H1 (cell line): ENCODE data around the gene NUCB1. TPM values are rescaled to one million over a fixed set of nuclear protein-coding genes. Genes with fewer than 3 reads are reported as not detected.

Experiments
- CTCF ChIA-PET: fragments of 300-600 bp; sonication (Branson Sonifier 250); formaldehyde crosslinking; loops from one replicate; lab custom pipeline; 2021; ENCODE audit not compliant: partially characterized antibody; lab: Charles Lee
- POLR2A ChIA-PET: fragments of 300-600 bp; sonication (Branson Sonifier 250); formaldehyde crosslinking; loops from one replicate; lab custom pipeline; 2021; ENCODE audit warnings: inconsistent platforms; ENCODE audit not compliant: partially characterized antibody; lab: Charles Lee
- DNase-seq, 2 experiments: peaks; one replicate each; pipeline versions ENCODE4 v3.0.0 to v3.0.0-alpha.2; 2010 to 2022; ENCODE audit warnings: low spot score in 2 of 2, low read depth in 1 of 2, mixed read lengths in 1 of 2
- FAIRE-seq: peaks from 2 replicates; lab custom pipeline; 2011; peaks lifted over from hg19 to GRCh38; lab: Jason Lieb, UNC
- H2AFZ ChIP-seq: 2 replicates; pipeline ENCODE4 v1.8.1; 2012; ENCODE audit warnings: low read length, inconsistent platforms
- H2AK5ac ChIP-seq: 2 replicates; pipeline ENCODE4 v1.6.1; 2013; ENCODE audit warnings: low read depth, low read length
- H2BK120ac ChIP-seq: replicated peaks from 2 replicates; pipeline ENCODE3; 2013; ENCODE audit warnings: low read depth, low read length, inconsistent platforms
- H2BK12ac ChIP-seq: 2 replicates; pipeline ENCODE4 v1.6.1; 2013; ENCODE audit warnings: low read depth, low read length
- H2BK15ac ChIP-seq: 2 replicates; pipeline ENCODE4 v1.6.1; 2013; ENCODE audit warnings: low read length
- H2BK20ac ChIP-seq: 2 replicates; pipeline ENCODE4 v1.6.1; 2013; ENCODE audit warnings: low read length
- H2BK5ac ChIP-seq: 2 replicates; pipeline ENCODE4 v1.6.1; 2013; ENCODE audit warnings: low read depth, low read length
- H3K14ac ChIP-seq: 2 replicates; pipeline ENCODE4 v1.6.1; 2013; ENCODE audit warnings: inconsistent platforms; ENCODE audit not compliant: insufficient read length
- H3K18ac ChIP-seq: 2 replicates; pipeline ENCODE4 v1.6.1; 2013; ENCODE audit warnings: low read length; ENCODE audit errors: extremely low read depth
- H3K23ac ChIP-seq: 2 replicates; pipeline ENCODE4 v1.6.1; 2013; ENCODE audit warnings: inconsistent platforms; ENCODE audit not compliant: insufficient read length
- H3K23me2 ChIP-seq: 2 replicates; pipeline ENCODE4 v1.6.1; 2013; ENCODE audit warnings: low read depth, low read length
- H3K27ac ChIP-seq: 2 replicates; pipeline ENCODE4 v1.6.1; 2011; ENCODE audit warnings: low read depth, low read length, inconsistent platforms
- H3K27me3 ChIP-seq, 4 experiments: replicated peaks in 1 of 4; 1 replicate in 1 of 4; 2 replicates in 3 of 4; pipeline versions ENCODE4 v1.6.1 to v1.8.1; 2011 to 2013; ENCODE audit warnings: low read length in 3 of 4, mild to moderate bottlenecking in 3 of 4, inconsistent platforms in 2 of 4, mixed read lengths in 2 of 4, moderate library complexity in 1 of 4; ENCODE audit not compliant: control insufficient read depth in 3 of 4, insufficient read depth in 3 of 4; ENCODE audit errors: extremely low read depth in 1 of 4
- H3K36me3 ChIP-seq, 4 experiments: 2 replicates each; pipeline versions ENCODE4 v1.6.1 to v1.8.1; 2011 to 2013; ENCODE audit warnings: mild to moderate bottlenecking in 4 of 4, low read length in 3 of 4, moderate library complexity in 2 of 4, control low read depth in 1 of 4, inconsistent platforms in 1 of 4; ENCODE audit not compliant: insufficient read depth in 4 of 4, control insufficient read depth in 2 of 4
- H3K4ac ChIP-seq: replicated peaks from 2 replicates; pipeline ENCODE3; 2013; ENCODE audit warnings: low read length, low read depth, mixed read lengths, inconsistent platforms; ENCODE audit not compliant: insufficient read length
- H3K4me1 ChIP-seq, 4 experiments: replicated peaks in 1 of 4; 1 replicate in 1 of 4; 2 replicates in 3 of 4; pipeline versions ENCODE4 v1.6.1 to v1.8.1; 2011 to 2013; ENCODE audit warnings: low read length in 3 of 4, inconsistent platforms in 2 of 4, mixed read lengths in 1 of 4; ENCODE audit not compliant: insufficient read depth in 4 of 4, control insufficient read depth in 3 of 4
- H3K4me2 ChIP-seq, 2 experiments: 2 replicates each; pipeline versions ENCODE4 v1.6.1 to v1.8.1; 2011 to 2013; ENCODE audit warnings: low read depth in 2 of 2, low read length in 2 of 2, control low read depth in 1 of 2, inconsistent platforms in 1 of 2, mild to moderate bottlenecking in 1 of 2; ENCODE audit not compliant: insufficient read depth in 1 of 2
- H3K4me3 ChIP-seq, 4 experiments: fragments of 200-600, 300-600 bp in 1 of 4; sonication (generic), shearing (Covaris generic), sonication (Bioruptor Twin) in 1 of 4; 2 replicates each; pipeline versions ENCODE4 v1.5.1 to v1.8.1; 2011 to 2016; ENCODE audit warnings: low read length in 4 of 4, low read depth in 3 of 4, control low read depth in 2 of 4, inconsistent platforms in 2 of 4, mild to moderate bottlenecking in 2 of 4, mixed read lengths in 1 of 4, moderate library complexity in 1 of 4; ENCODE audit not compliant: insufficient read depth in 2 of 4; ENCODE audit errors: extremely low read depth in 1 of 4
- H3K56ac ChIP-seq: replicated peaks from 2 replicates; pipeline ENCODE3; 2013; ENCODE audit warnings: low read depth, mild to moderate bottlenecking, mixed read lengths, low read length, inconsistent platforms; ENCODE audit not compliant: insufficient read length
- H3K79me1 ChIP-seq: 2 replicates; pipeline ENCODE4 v1.6.1; 2013; ENCODE audit warnings: low read depth, low read length, control low read depth
- H3K79me2 ChIP-seq, 2 experiments: 2 replicates each; pipeline versions ENCODE4 v1.6.1 to v1.8.1; 2012 to 2013; ENCODE audit warnings: low read length in 2 of 2, mild to moderate bottlenecking in 2 of 2, inconsistent platforms in 1 of 2; ENCODE audit not compliant: insufficient read depth in 2 of 2, control insufficient read depth in 1 of 2
- H3K9ac ChIP-seq, 4 experiments: replicated peaks in 1 of 4; 1 replicate in 1 of 4; 2 replicates in 3 of 4; pipeline versions ENCODE4 v1.6.1 to v1.8.1; 2011 to 2013; ENCODE audit warnings: low read depth in 3 of 4, low read length in 3 of 4, control low read depth in 2 of 4, mild to moderate bottlenecking in 2 of 4, moderate library complexity in 2 of 4, inconsistent platforms in 1 of 4; ENCODE audit errors: extremely low read depth in 1 of 4
- H3K9me3 ChIP-seq, 2 experiments: 2 replicates each; pipeline versions ENCODE4 v1.6.1 to v1.8.1; 2012 to 2013; ENCODE audit warnings: mild to moderate bottlenecking in 2 of 2, moderate library complexity in 2 of 2, control low read depth in 1 of 2, inconsistent platforms in 1 of 2, low read depth in 1 of 2, low read length in 1 of 2, mixed read lengths in 1 of 2; ENCODE audit not compliant: insufficient read depth in 2 of 2
- H4K20me1 ChIP-seq, 2 experiments: replicated peaks in 1 of 2; 2 replicates each; pipeline versions ENCODE3 to v1.8.1; 2011 to 2013; ENCODE audit warnings: inconsistent platforms in 2 of 2, low read length in 2 of 2, mild to moderate bottlenecking in 1 of 2; ENCODE audit not compliant: insufficient read depth in 2 of 2, control insufficient read depth in 1 of 2
- H4K5ac ChIP-seq: 2 replicates; pipeline ENCODE4 v1.6.1; 2013; ENCODE audit warnings: low read length, low read depth, mixed read lengths, inconsistent platforms; ENCODE audit not compliant: insufficient read length
- H4K8ac ChIP-seq: 2 replicates; pipeline ENCODE4 v1.8.0; 2013; ENCODE audit warnings: mild to moderate bottlenecking, moderate library complexity, low read length, inconsistent platforms; ENCODE audit not compliant: insufficient read depth; ENCODE audit errors: extremely low read depth
- H4K91ac ChIP-seq: replicated peaks from 2 replicates; pipeline ENCODE3; 2013; ENCODE audit warnings: low read length, mixed read lengths, inconsistent platforms; ENCODE audit not compliant: insufficient read length
- ASH2L ChIP-seq: fragments of 200-600, 300-600 bp; sonication (generic); IDR thresholded peaks from one replicate; pipeline ENCODE4 v1.7.1; 2017; ENCODE audit warnings: low read length
- EP300 ChIP-seq, 2 experiments: IDR thresholded peaks; 1 replicate in 1 of 2; 2 replicates in 1 of 2; pipeline ENCODE4 v1.6.1; 2011 to 2012; ENCODE audit warnings: low read depth in 2 of 2, low read length in 2 of 2, mild to moderate bottlenecking in 2 of 2, borderline replicate concordance in 1 of 2, inconsistent platforms in 1 of 2, moderate library complexity in 1 of 2
- KDM1A ChIP-seq: fragments of 200-600, 300-600 bp; sonication (generic); IDR thresholded peaks from 2 replicates; pipeline ENCODE4 v1.7.1; 2016; ENCODE audit warnings: mild to moderate bottlenecking, low read length, borderline replicate concordance
- WGBS, 2 experiments: shearing (Covaris generic) in 1 of 2; methylation state at CpG; one replicate each; pipeline versions ENCODE4 v1.1.6 to v1.1.7; 2013 to 2015; ENCODE audit warnings: low lambda C conversion rate in 2 of 2, mixed read lengths in 2 of 2, inconsistent platforms in 1 of 2, low coverage in 1 of 2, missing lambda C conversion rate in 1 of 2; ENCODE audit not compliant: insufficient replicate concordance in 2 of 2, insufficient coverage in 1 of 2, insufficient read length in 1 of 2; ENCODE audit errors: extremely low coverage in 1 of 2, missing lambda C conversion rate in 1 of 2; 5-methylcytosine and 5-hydroxymethylcytosine counted together
- polyA plus RNA-seq, 7 experiments: library from polyadenylated mRNA; depleted of rRNA in 3 of 7; stranded (reverse) in 5 of 7; unstranded in 2 of 7; fragments of >200 nt in 5 of 7; fragments of 200-250 nt in 2 of 7; gene quantifications; 1 replicate in 5 of 7; 2 replicates in 1 of 7; 4 replicates in 1 of 7; pipeline versions ENCODE4 v1.2.1 to v1.2.3, GENCODE V29; 2011 to 2013; ENCODE audit warnings: missing spikeins in 2 of 7, mixed read lengths in 2 of 7
- total RNA-seq: library from RNA; stranded (reverse); fragmentation: NEBNext Ultra II Directional; extraction: Animal tissue kit (Norgen Biotek cat#: 25700); gene quantifications from 2 replicates; pipeline ENCODE4 v1.2.1, GENCODE V29; 2021

NUCB1 gene
- total and polyA plus RNA-seq, 2 of the 8 experiments (the other 6 are each of a cell fraction or from before 2014, with no cell fraction given), result 111 to 121 TPM

DNA sequence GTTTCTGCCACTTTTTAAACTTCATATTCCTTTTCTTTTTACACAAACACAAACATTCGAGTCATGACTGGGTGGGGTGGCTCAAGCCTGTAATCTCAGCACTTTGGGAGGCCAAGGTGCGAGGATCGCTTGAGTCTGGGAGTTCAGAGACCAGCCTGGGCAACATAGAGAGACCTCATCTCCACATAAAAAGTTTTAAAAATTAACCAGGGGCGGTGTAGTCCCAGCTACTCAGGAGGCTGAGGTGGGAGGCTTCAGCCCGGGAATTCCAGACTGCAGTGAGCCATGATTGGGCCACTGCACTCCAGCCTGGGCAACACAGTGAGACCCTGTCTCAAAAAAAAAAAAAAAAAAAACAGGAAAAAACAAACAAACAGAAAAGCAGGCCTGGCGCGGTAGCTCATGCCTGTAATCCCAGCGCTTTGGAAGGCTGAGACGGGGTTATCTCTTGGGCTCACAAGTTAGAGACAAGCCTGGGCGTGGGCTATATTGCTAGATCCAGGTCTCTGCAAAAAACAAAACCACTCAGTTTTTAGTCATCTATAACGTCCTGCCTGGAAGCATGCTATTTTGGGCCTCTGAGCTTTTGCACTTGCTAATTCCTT lies 54.0 kb downstream of the NUCB1 start:
- Histone ChIP-seq H2BK120ac (no peak overlapping the region), H3K4me1 (peaks cover 0 to 11% (median 6%) of the 10 kb centered on the region in 4 experiments; a peak in 5 of 7 replicates), H3K79me1 (no peaks in the 10 kb centered on the region; the same call in 1 of the 2 replicates), H4K91ac (no peak overlapping the region), H2BK20ac (no peak overlapping the region), H3K4me3 (peak overlapping the region; percentile 31 to 93 (median 66)), H4K20me1 (peaks cover 2% of the 10 kb centered on the region in 2 experiments), H3K27ac (0 out of 2 replicates have a peak overlapping the region, but pooled peaks have one; percentile 43), H2BK15ac (no peak overlapping the region), H3K18ac (peak overlapping the region; percentile 4; the same call in 1 of the 2 replicates), H3K23ac (no peak overlapping the region), H2BK12ac (no peak overlapping the region), H3K4me2 (peak overlapping the region; percentile 74 to 81), H2AFZ (peak overlapping the region; percentile 96), H3K9ac (peak overlapping the region in 3 of 4 experiments; percentile 16 to 43 (median 20); a peak in 1 of 7 replicates), H2BK5ac (no peak overlapping the region), H3K36me3 (peaks cover 4 to 15% (median 9%) of the 10 kb centered on the region in 4 experiments; a peak in 6 of 8 replicates), H2AK5ac (no peak overlapping the region), H4K5ac (peak overlapping the region; percentile 59), H3K4ac (peak overlapping the region; percentile 10), H3K79me2 (peaks cover 0 to 19% of the 10 kb centered on the region in 2 experiments; a peak in 2 of 4 replicates), H3K14ac (no peak overlapping the region), H3K9me3 (no peaks in the 10 kb centered on the region), H3K27me3 (no peaks in the 10 kb centered on the region; a peak in 1 of 7 replicates), H3K23me2 (no peaks in the 10 kb centered on the region; the same call in 1 of the 2 replicates), H3K56ac (no peak overlapping the region), H4K8ac (peak overlapping the region; percentile 84; the same call in 1 of the 2 replicates)
- 66% methylated on average over 11 of the region's 11 CpGs; no CpG with 5 or more reads in 1 of the 2 experiments for WGBS, 2 experiments
- no peak for FAIRE-seq
- POLR2A ChIA-PET, result interaction anchor here (0.6 to 3.8 kb wide), 6 partner anchors 8 to 147 kb away, joined by 3 to 27 read pairs (median 8); partner anchors contain the start of gene FTL
- TF ChIP-seq ASH2L (no peak), KDM1A (peak; percentile 57; the same call in 1 of the 2 replicates), EP300 (IDR thresholded peaks at IDR 0.05; ENCODE audit: borderline replicate concordance in 1 of 2, low read depth in 2 of 2, low read length in 2 of 2) (no peak)
- no peak for DNase-seq
- CTCF ChIA-PET, result interaction anchor here (0.8 to 1.2 kb wide), 6 partner anchors 11 to 111 kb away, joined by 3 to 4 read pairs (median 4); partner anchors contain the start of gene FTL
